ENCODE measurements around the gene ABCD1. TPM values are rescaled to one million over a fixed set of nuclear protein-coding genes. Genes with fewer than 3 reads are reported as not detected.
A peak's percentile ranks its signal among the peaks of the same experiment; 100 is the strongest.
"Not testable (repeated sequence)": the region's sequence is repeated elsewhere in the genome, so short reads cannot be mapped to it uniquely, and the experiment has no call there.

Gene ABCD1
- total RNA-seq, 1 experiment from 2014 or later = 42.9 TPM

DNA sequence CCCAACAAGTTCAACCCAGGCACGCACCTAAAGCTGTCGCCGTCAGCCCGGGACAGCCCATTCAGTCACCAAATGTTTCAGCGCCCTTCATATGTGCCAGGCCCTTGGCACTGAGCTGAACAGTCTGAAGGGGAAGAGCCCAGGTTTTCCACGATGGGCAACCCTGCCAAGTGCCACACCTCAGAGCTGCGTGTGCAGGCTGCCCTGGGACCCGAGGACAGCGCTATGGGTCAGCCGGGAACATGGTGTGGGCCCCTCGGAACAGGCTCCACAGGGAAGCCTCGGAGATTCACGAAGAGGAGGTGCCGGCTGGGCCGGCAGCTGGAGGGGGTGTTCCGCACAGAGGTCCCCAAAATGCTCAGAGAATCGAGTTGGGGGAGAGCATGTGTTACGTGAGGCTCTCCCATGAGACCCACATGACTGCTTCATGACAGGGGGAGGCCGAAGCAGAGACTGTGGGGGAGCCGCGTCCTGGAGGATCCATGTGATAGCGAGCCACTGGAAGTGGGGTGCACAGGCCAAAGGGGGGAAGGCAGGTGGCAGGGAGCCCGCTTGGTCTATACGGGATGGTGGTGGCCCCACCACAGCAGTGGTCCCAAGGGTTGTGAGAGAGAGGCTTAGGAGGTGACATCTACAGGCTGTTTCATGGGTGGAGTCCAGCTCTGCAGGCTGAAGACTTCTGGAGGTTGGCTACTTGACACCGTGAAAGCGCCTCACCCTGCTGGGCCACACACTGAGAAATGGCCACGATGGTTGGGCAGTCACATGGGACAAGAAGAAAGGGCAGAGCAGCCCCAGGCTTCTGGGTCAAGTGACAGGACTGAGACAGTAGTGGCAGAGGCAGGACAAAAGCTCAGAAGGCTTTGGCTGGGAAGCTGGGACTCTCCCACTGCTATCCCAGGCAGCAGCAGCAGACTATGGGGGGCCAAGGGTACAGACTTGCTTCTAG is 14.7 kb upstream of the ABCD1 start:
- DNase-seq (ENCODE audit: low read depth) = no peak

DNA sequence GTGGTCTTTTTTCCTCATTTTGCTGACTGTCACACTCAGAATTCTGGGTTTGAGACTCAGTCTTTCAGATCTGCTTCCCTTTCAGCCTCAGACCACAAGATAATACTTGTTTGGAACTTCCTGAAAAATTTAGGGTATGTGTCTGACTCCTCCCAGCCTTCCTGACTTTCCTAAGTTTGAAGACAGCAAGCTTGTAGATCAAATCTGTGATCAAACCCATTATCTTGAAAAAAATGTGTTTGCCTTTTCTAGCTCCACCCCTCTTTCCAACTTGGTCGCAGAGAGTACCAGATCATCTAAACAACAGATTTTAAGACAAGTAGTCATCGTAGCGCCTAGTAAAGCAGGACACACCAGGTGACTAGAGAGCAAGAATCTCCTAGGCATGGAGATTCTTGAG is 10.4 kb upstream of the ABCD1 start:
- DNase-seq (ENCODE audit: low read depth) = no peak

DNA sequence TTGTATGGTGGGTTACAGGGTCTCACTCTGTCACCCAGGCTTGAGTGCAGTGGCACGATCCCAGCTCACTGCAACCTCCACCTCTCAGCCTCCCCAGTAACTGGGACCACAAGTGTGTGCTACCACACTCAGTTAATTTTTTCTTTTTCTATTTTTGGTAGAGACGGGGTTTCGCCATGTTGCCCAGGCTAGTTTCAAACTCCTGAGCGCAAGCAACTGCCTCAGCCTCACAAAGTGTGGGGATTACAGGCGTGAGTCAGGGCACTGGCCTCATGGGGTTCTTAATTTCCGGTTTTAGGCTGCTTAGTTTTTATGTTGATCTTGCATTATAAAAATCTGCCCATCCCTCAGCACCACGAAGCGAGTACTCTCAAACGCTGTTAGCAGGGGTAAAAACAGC is 7.2 kb upstream of the ABCD1 start:
- DNase-seq (ENCODE audit: low read depth) = no peak

DNA sequence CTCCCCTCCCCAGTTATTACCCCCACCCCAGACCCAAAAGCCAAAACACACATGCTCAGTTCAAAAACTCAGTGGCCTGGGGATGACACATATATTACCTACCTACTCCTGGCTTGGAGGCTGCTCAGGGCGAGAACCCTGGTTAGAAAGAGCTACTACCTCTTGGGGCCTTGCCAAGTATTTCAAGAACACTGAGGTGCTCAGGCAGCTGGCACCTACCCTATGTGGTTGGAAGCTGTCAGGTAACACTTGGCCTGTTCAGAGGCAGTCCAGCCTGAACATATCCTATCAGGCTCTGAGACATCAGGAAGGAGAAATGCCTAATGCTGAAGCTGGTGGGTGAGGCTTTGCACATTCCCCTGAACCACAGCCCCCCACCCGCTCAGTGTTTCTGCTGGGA is 5.4 kb upstream of the ABCD1 start:
- no peak for DNase-seq (ENCODE audit: low read depth)

DNA sequence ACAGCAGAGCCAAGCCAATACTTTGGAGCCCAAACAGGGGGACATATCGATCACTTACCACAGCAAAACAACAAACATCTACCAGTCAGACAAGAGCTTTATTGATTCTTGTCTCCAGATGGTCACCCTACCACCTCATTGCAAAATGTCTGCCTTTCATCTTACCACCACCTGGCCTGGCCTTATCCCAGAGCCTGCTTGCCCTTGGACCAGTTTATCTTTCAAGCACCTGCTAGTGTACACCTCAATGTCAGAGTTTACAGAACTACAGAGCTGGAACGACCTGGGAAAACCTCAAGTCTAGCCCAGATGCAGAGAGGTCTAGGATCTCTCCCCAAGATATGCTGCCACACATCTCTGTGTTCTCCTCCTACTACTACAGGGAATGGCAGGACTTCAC is 5.0 kb upstream of the ABCD1 start:
- DNase-seq (ENCODE audit: low read depth) = no peak

DNA sequence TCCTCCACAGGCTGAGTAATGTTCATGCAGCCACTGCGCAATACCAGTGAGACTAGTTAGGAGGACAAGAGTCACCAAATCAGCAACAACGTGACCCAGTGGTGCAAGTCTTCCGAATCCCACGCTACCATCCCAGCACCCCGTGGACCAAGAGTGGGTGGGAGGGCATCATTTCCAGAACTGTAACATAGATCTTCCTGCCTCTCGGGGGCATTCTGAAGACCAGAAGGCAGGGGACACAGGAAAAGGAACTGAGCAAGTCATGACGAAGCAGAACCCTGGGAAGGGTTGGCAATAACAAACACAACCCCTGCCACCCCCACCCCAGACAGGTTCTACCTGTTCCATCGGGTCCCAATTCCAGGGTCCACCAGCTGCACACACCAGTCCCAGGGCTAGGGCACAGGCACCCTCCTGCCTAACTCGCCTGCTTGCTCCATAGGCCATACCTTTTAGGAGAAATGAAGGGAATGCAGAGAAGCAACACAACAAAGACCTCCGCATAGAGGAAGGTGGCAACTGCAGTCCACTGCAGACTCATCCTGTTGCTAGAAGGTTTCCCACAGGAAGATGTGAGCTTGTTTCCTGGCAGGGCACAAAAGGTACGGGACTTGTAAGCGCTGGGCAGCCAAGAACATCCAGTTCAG is 1.8 kb upstream of the ABCD1 start:
- no peak for DNase-seq (ENCODE audit: low read depth)

DNA sequence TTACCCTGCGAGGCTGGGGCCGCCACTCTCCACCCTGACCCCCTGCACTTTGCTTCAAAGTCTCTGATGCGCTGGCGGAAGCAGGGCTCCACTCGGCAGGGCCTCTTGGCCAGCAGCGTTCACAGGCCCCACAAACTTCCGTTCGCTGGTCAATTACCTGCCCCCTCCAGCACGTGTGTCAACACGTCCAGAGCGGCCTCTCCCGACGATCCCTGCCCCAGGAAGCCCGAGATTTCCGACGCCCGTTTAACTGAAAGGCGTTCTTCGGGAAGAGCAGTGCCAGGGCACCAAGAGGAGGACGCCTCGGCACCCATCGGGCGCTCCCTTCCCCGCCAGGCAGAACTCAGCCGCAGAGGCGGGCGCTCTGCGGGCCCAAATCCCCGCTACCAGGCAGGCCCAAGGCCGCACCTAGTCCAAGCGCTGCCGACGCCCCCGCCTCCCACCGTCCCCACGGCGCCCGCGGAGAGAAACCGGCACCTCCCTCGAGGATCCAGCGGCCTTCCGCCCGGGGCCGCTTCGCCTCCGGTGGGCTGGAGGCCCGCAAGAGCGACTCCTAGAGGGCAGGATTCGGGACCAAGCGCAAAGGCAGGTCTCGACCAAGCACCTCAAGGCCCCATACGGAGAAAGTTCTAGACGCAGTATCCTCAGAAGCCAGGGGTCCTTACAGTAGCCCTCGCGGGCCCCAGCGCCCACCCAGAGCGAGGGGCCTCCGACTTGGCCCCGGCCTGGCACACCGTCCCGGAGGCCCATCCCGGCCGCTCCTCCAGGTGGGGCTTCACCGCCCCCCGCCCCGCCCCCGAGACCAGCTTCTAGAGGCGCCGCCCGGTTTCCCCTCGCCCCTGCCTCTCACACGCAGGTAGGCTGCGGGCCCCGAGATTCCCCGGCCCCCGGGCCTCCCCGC is 1.1 kb upstream of the ABCD1 start:
- peak; percentile 71 for DNase-seq (ENCODE audit: low read depth)

DNA sequence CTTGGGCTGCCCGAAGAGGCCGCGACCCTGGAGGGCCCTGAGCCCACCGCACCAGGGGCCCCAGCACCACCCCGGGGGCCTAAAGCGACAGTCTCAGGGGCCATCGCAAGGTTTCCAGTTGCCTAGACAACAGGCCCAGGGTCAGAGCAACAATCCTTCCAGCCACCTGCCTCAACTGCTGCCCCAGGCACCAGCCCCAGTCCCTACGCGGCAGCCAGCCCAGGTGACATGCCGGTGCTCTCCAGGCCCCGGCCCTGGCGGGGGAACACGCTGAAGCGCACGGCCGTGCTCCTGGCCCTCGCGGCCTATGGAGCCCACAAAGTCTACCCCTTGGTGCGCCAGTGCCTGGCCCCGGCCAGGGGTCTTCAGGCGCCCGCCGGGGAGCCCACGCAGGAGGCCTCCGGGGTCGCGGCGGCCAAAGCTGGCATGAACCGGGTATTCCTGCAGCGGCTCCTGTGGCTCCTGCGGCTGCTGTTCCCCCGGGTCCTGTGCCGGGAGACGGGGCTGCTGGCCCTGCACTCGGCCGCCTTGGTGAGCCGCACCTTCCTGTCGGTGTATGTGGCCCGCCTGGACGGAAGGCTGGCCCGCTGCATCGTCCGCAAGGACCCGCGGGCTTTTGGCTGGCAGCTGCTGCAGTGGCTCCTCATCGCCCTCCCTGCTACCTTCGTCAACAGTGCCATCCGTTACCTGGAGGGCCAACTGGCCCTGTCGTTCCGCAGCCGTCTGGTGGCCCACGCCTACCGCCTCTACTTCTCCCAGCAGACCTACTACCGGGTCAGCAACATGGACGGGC is 579 bp downstream of the ABCD1 start:
- no peak for DNase-seq (ENCODE audit: low read depth)

DNA sequence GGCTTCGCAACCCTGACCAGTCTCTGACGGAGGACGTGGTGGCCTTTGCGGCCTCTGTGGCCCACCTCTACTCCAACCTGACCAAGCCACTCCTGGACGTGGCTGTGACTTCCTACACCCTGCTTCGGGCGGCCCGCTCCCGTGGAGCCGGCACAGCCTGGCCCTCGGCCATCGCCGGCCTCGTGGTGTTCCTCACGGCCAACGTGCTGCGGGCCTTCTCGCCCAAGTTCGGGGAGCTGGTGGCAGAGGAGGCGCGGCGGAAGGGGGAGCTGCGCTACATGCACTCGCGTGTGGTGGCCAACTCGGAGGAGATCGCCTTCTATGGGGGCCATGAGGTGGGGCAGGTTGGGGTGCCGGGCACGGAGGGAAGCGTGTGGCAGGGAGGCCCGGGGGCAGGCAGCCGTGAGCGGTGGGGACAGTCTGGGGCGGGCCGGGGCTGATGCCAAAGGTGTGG is 1.2 kb downstream of the ABCD1 start:
- no peak for DNase-seq (ENCODE audit: low read depth)

DNA sequence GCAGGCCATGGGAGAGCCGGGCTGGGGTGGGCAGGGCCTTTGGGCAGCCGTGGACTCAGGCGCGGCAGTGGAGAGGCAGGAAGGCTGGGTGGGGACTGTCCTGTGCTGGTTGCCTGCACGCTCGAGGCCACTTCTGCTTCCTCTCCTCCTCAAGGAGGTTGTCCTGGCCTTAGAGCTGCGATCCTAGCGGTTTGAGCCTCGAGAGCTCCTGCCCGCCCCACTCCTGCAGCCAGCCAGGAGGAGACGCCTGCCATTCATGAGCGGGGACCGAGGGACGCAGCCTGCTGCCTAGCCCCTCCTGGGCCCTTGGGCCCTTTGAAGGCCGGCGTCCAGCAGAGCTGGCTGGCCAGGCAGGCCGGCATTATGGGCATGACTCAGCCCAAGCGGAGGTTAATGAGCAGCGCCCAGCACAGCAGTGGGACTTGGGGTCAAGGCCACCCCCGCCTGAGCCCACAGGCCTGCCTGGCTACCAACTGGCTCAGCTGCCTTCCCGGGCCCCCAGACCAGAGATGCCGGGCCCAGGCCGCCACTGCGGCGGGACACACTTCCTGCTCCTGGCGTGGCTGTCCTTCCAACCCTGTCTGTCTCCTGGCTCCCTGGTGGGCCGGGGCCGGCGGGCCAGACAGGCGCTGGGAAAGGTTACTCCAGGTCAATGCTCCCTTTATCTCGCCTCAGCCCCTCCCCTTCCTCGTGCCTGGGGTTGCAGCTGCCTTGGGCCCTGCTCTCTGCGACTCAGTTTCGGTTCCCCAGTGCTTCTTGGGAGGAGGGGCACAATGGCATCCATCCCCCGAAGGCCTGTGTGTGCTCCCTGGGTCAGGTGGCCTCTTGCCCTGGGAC is 1.8 kb downstream of the ABCD1 start:
- DNase-seq (ENCODE audit: low read depth) = peak; percentile 89

DNA sequence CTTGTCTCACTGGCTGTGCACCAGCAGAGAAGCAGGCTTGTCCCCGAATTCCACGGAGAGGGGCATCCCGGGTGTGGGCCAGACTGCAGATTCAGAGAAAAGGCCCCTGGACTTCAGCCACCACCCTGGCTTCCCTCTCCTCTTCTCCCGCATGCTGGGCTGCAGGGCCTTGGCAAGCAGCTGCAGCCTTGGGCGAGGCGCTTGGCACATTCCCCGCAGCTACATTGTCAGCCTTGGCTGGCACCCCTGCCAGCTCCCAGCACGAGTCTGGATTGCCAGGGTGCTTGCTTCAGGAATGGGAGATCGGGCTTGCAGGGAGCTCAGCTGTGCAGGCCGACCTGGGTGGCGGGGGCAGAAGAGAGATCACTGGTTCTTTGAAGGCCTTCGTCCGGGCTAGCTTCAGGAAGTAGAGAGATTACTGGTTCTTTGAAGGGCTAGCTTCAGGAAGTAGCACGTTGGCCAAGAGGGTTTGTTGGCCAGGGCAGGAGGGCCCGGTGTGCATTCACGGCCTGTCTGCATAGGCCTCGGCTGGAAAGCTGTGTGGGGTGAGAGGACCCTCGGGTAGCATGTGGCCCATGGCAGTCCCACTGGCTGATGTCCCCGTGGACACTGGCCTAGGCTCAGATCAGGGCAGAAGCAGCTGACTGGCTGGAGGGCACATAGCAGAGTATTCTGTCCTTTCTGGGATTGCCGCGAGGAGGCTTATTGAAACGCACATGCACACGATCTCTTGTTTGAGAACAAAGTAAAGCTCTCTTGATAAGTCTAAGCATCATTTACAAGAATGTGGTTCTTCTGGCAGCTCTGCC is 2.7 kb downstream of the ABCD1 start:
- DNase-seq (ENCODE audit: low read depth) = peak; percentile 66

DNA sequence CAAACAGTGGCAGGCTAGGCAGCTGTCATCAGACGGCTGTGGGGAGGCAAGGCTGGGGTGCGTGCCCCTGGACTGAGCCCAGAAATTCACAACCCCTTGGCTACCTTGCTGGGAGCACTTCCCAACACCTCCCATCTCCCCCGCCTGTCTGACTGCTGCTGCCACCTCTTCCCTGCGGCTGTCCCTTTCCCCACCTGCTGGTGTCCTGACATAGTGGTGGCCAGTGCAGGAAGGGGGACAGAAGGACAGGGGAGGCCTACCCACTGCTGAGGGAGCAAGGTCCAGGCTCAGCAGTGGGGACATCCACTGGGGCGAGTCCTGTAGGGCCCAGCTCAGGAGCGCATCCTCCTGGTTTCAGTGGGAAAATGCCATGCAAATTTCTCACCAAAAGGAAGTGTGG is 3.4 kb downstream of the ABCD1 start:
- DNase-seq (ENCODE audit: low read depth) = no peak

DNA sequence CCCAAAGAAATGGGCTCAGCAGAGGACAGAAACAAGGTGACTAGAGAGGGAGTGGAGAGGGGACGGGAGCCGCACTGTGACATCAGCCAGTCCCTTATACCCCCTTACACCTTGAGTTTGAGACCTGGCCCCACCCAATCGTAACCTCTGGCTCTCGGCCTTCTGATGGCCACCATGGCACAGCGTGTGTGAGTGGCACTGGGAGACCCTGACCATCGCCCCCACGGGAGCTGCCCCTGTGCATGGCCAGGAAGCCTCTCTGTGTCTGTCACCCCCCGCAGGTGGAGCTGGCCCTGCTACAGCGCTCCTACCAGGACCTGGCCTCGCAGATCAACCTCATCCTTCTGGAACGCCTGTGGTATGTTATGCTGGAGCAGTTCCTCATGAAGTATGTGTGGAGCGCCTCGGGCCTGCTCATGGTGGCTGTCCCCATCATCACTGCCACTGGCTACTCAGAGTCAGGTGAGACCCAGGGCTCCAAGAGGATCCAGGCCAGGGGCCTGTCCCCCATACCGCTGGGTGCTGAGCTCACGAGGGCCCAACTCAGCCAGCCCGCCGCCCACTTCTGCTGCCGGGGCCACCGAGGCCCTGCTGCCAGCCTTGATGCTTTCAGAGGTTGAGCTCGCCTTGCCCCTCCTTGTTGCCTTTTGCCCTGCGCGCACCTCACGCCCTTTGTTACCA is 4.4 kb downstream of the ABCD1 start:
- no peak for DNase-seq (ENCODE audit: low read depth)

DNA sequence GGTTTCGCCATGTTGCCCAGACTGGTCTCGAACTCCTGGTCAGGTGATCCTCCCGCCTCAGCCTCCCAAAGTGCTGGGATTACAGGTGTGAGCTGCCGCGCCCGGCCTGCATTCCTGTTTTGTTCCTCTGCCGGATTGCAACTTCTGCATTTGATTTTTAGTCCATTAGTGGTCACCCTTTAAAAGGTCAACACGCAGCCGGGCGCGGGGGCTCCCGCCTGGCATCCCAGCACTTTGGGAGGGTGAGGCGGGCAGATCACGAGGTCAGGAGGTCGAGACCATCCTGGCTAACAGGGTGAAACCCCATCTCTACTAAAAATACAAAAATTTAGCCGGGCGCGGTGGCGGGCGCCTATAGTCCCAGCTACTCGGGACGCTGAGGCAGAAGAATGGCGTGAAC is 5.5 kb downstream of the ABCD1 start:
- not testable (repeated sequence) for DNase-seq (ENCODE audit: low read depth)

DNA sequence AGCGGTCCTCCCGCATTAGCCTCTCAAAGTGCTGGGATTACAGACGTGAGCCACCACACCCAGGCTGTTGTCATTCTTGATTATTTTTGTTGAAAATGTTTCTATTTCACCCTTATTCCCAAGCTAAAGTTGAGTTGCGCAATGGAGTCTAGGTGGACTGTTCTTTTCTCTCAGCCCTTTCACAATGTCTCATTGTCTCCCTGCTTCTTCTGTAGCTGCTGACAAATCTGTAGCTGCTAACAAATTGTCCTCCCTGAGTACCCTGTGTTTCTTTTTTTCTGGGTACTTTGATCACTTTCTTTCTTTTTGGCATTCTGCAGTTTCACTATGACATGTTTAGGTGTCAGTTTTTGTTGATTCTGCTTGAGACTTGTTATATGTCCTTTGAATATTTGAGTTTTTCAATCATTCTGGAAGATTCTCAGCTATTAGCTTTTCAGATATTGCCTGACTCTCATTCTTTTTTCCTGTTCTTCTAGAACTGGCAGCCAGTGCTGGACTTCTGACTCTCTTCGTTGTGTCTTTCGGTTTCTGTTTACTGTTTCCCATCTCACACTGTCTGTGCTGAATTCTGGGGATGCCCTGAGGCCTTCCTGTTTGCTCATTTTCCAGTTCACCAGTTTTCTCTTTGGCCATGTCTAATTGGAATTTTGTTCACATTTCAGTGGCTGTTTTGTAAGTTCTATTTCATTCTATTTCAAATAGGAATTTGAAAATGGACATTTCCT is 6.6 kb downstream of the ABCD1 start:
- peak; percentile 32 for DNase-seq (ENCODE audit: low read depth)

DNA sequence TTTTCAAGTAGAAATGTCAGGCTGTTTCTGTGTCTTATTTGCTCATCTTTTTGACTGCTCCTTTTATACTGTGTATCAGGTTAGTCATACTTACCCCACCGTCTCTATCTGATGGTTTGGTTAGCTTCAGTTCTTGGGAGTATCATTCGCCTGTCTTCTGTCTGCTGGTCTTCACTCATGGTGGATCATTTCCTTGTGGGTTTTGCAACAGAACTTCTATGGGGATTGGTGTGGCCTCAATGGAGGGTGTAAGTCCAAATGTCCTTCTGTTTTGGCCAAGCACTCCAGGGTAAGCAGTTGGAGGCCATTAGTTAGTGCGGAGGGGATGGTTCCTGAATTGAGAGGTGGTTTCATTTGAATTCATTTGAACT is 7.2 kb downstream of the ABCD1 start:
- no peak for DNase-seq (ENCODE audit: low read depth)

DNA sequence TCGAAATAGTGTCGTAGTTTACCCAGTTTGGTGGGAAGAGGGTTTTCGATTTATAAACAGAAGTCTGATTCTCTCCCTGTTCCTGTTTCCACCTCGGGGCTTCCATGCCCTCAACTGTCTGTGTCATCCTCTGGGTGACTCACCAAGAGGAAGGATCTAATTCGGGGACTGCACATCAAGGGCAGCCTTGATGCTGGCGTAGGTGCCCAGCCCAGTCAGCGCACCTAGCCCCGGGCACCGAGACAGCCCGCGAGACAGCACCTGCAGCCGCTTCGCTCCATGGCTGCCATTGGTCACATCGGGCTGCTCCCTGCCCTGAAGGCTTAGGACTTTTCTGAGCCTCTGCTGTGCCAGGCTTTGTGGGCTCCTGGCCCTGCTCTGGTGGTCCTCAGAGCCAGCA is 7.7 kb downstream of the ABCD1 start:
- DNase-seq (ENCODE audit: low read depth) = peak; percentile 79

DNA sequence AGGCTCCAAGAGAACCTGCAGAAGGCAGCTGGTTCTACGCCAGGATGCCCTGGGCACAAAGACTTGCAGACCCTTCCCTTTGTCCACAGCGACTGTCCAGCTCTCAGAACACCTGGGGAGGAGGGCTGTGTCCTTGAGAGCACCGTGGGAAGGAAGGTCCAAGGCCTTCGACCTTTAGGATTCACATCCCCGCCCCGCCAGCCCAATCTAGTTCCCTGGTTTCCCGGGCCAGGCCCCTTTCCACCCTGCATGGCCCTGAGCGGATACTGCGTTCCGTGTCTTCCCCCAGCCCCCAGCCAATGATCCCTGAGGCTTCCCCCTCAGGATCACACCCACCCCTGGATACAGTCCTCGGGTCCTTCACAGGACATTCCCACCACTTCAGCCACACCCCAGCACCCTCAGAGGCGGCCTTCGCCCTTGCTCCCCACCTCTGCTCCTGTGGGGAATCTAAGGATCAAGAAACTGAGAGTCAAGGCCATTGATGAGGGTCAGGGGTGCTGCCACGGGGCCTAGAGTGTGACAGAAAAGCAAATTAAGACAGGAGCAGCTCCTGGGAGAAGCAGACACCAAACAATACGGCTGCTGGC is 9.1 kb downstream of the ABCD1 start:
- DNase-seq (ENCODE audit: low read depth) = no peak

Data from M059J (cell line).